Effector memory CD8-positive, alpha-beta T cell (primary cell): ENCODE measurements around the gene PRSS8.

Experiments used
- ATAC-seq: fragments of 150-1000 bp; cut with Tn5 transposase; replicated peaks from 2 replicates; pipeline ENCODE4 v1.10.0; 2021; ENCODE audit warnings: mild to moderate bottlenecking, moderate library complexity
- DNase-seq, 3 experiments: peaks; one replicate each; pipeline ENCODE4 v3.0.0; 2021
- H3K27ac Mint-ChIP-seq, 2 donors: one replicate each; pipeline ENCODE4 v1.8.0; 2022; ENCODE audit warnings: mild to moderate bottlenecking in 2 of 2, mixed read lengths in 2 of 2, moderate library complexity in 2 of 2
- H3K27me3 Mint-ChIP-seq, 2 donors: one replicate each; pipeline ENCODE4 v1.8.0; 2022; ENCODE audit warnings: mixed read lengths in 2 of 2
- H3K36me3 Mint-ChIP-seq: one replicate; pipeline ENCODE4 v1.8.0; 2022; ENCODE audit warnings: mild to moderate bottlenecking, moderate library complexity, mixed read lengths; ENCODE audit not compliant: insufficient read depth
- H3K4me1 Mint-ChIP-seq, 2 donors: one replicate each; pipeline ENCODE4 v1.8.0; 2022; ENCODE audit warnings: low read depth in 2 of 2, mixed read lengths in 2 of 2
- H3K4me3 Mint-ChIP-seq, 2 donors: one replicate each; pipeline ENCODE4 v1.8.0; 2022; ENCODE audit warnings: mild to moderate bottlenecking in 2 of 2, mixed read lengths in 2 of 2, moderate library complexity in 2 of 2
- H3K9me3 Mint-ChIP-seq, 2 donors: one replicate each; pipeline ENCODE4 v1.8.0; 2022; ENCODE audit warnings: mixed read lengths in 2 of 2

The PRSS8 gene

GRCh38 chr16:31094088-31094423 is 41.5 kb downstream of the PRSS8 start:
- no peaks in the 10 kb centered on the region for H3K27me3 Mint-ChIP-seq
- peaks cover 40% of the 10 kb centered on the region for H3K36me3 Mint-ChIP-seq
- DNase-seq (no peak), ATAC-seq (no peak)
- peak overlapping the region; percentile 39 to 87 for H3K27ac Mint-ChIP-seq
- H3K9me3 Mint-ChIP-seq: no peaks in the 10 kb centered on the region
- peaks cover 18 to 23% of the 10 kb centered on the region in 2 donors for H3K4me1 Mint-ChIP-seq
- H3K4me3 Mint-ChIP-seq: peak overlapping the region; percentile 86 to 98

GRCh38 chr16:31093132-31093703 is 42.3 kb downstream of the PRSS8 start:
- Mint-ChIP-seq H3K9me3 (no peaks in the 10 kb centered on the region), H3K4me3 (peak overlapping the region; percentile 10 to 98), H3K27ac (no peak overlapping the region), H3K36me3 (peaks cover 39% of the 10 kb centered on the region), H3K27me3 (no peaks in the 10 kb centered on the region), H3K4me1 (peaks cover 18 to 23% of the 10 kb centered on the region in 2 donors)
- DNase-seq (no peak), ATAC-seq (no peak)

GRCh38 chr16:31092330-31092729 is 43.2 kb downstream of the PRSS8 start:
- H3K4me3 Mint-ChIP-seq: peak overlapping the region; percentile 41 to 98
- H3K27me3 Mint-ChIP-seq: no peaks in the 10 kb centered on the region
- no peaks in the 10 kb centered on the region for H3K9me3 Mint-ChIP-seq
- no peak for ATAC-seq
- no peak overlapping the region for H3K27ac Mint-ChIP-seq
- no peak for DNase-seq
- H3K36me3 Mint-ChIP-seq: peaks cover 37% of the 10 kb centered on the region
- H3K4me1 Mint-ChIP-seq: peaks cover 18 to 23% of the 10 kb centered on the region in 2 donors

GRCh38 chr16:31090540-31090939 is 45.0 kb downstream of the PRSS8 start:
- Mint-ChIP-seq H3K4me1 (peaks cover 15 to 25% of the 10 kb centered on the region in 2 donors), H3K9me3 (no peaks in the 10 kb centered on the region), H3K27ac (no peak overlapping the region), H3K4me3 (no peak overlapping the region), H3K27me3 (no peaks in the 10 kb centered on the region), H3K36me3 (peaks cover 39% of the 10 kb centered on the region)
- DNase-seq (no peak), ATAC-seq (no peak)

- Mint-ChIP-seq H3K36me3 (peaks cover 25% of the 10 kb centered on the region), H3K4me3 (no peak overlapping the region)
These were observed 46.3 kb downstream of the PRSS8 start for GRCh38 chr16:31089199-31089598.

GRCh38 chr16:31088459-31089183 is 46.9 kb downstream of the PRSS8 start, which contains the start of gene PRSS53:
TSS of gene PRSS53 (minus strand) at chr16:31088943. CDS start at chr16:31088809, 134 bp downstream.
- peaks cover 9 to 17% of the 10 kb centered on the region in 2 donors for H3K4me1 Mint-ChIP-seq
- ATAC-seq: no peak
- H3K27me3 Mint-ChIP-seq: no peaks in the 10 kb centered on the region
- H3K9me3 Mint-ChIP-seq: no peaks in the 10 kb centered on the region
- no peak within 1 kb of the TSS for H3K4me3 Mint-ChIP-seq
- no peak for DNase-seq
- peaks cover 21% of the 10 kb centered on the region for H3K36me3 Mint-ChIP-seq
- peak within 1 kb of the TSS in 1 of 2 donors; percentile 32 for H3K27ac Mint-ChIP-seq

More at GRCh38 chr16:31089199-31089598, 46.3 kb downstream of the PRSS8 start:
- Mint-ChIP-seq H3K4me1 (peaks cover 14 to 20% of the 10 kb centered on the region in 2 donors), H3K27ac (peak overlapping the region in 1 of 2 donors; percentile 32), H3K9me3 (no peaks in the 10 kb centered on the region), H3K27me3 (no peaks in the 10 kb centered on the region)
- ATAC-seq (no peak), DNase-seq (no peak)

GRCh38 chr16:31087971-31088370 is 47.6 kb downstream of the PRSS8 start:
- DNase-seq (no peak), ATAC-seq (no peak)
- Mint-ChIP-seq H3K36me3 (peaks cover 19% of the 10 kb centered on the region), H3K27me3 (no peaks in the 10 kb centered on the region), H3K4me1 (peaks cover 6 to 17% of the 10 kb centered on the region in 2 donors), H3K9me3 (no peaks in the 10 kb centered on the region), H3K27ac (no peak overlapping the region), H3K4me3 (no peak overlapping the region)

GRCh38 chr16:31087481-31087880 is 48.0 kb downstream of the PRSS8 start:
- Mint-ChIP-seq H3K27me3 (no peaks in the 10 kb centered on the region), H3K9me3 (no peaks in the 10 kb centered on the region), H3K36me3 (peaks cover 15% of the 10 kb centered on the region), H3K4me1 (peaks cover 6 to 15% of the 10 kb centered on the region in 2 donors), H3K27ac (no peak overlapping the region), H3K4me3 (no peak overlapping the region)
- DNase-seq (no peak), ATAC-seq (no peak)

GRCh38 chr16:31086629-31086906 is 49.0 kb downstream of the PRSS8 start:
- Mint-ChIP-seq H3K27me3 (no peaks in the 10 kb centered on the region), H3K9me3 (no peaks in the 10 kb centered on the region), H3K4me1 (peaks cover 11 to 18% of the 10 kb centered on the region in 2 donors), H3K27ac (peak overlapping the region in 1 of 2 donors; percentile 55), H3K36me3 (peaks cover 14% of the 10 kb centered on the region), H3K4me3 (no peak overlapping the region)
- ATAC-seq (no peak), DNase-seq (no peak)

- Mint-ChIP-seq H3K27me3 (no peaks in the 10 kb centered on the region), H3K4me1 (peaks cover 11 to 18% of the 10 kb centered on the region in 2 donors), H3K27ac (peak overlapping the region in 1 of 2 donors; percentile 55), H3K9me3 (no peaks in the 10 kb centered on the region), H3K36me3 (peaks cover 17% of the 10 kb centered on the region), H3K4me3 (no peak overlapping the region)
- DNase-seq: no peak
- ATAC-seq: no peak
These were observed 49.5 kb downstream of the PRSS8 start for GRCh38 chr16:31085873-31086628.

GRCh38 chr16:31085411-31085810 is 50.1 kb downstream of the PRSS8 start:
- DNase-seq: no peak
- no peaks in the 10 kb centered on the region for H3K9me3 Mint-ChIP-seq
- H3K36me3 Mint-ChIP-seq: peaks cover 20% of the 10 kb centered on the region
- ATAC-seq: no peak
- H3K4me3 Mint-ChIP-seq: no peak overlapping the region
- no peaks in the 10 kb centered on the region for H3K27me3 Mint-ChIP-seq
- peaks cover 12 to 19% of the 10 kb centered on the region in 2 donors for H3K4me1 Mint-ChIP-seq
- peak overlapping the region; percentile 23 to 51 for H3K27ac Mint-ChIP-seq

- DNase-seq (no peak), ATAC-seq (no peak)
- H3K4me1 Mint-ChIP-seq: peaks cover 14 to 22% of the 10 kb centered on the region in 2 donors
- no peaks in the 10 kb centered on the region for H3K27me3 Mint-ChIP-seq
- H3K27ac Mint-ChIP-seq: peak overlapping the region; percentile 23 to 51
- no peaks in the 10 kb centered on the region for H3K9me3 Mint-ChIP-seq
- no peak overlapping the region for H3K4me3 Mint-ChIP-seq
- H3K36me3 Mint-ChIP-seq: peaks cover 24% of the 10 kb centered on the region
These were observed 50.8 kb downstream of the PRSS8 start for GRCh38 chr16:31084584-31085302.

- peaks cover 27% of the 10 kb centered on the region for H3K36me3 Mint-ChIP-seq
- no peak for DNase-seq
These were observed 51.5 kb downstream of the PRSS8 start for GRCh38 chr16:31083981-31084380.

More at GRCh38 chr16:31083981-31084380, 51.5 kb downstream of the PRSS8 start:
- no peaks in the 10 kb centered on the region for H3K27me3 Mint-ChIP-seq
- no peak for ATAC-seq
- peaks cover 15 to 27% of the 10 kb centered on the region in 2 donors for H3K4me1 Mint-ChIP-seq
- H3K27ac Mint-ChIP-seq: no peak overlapping the region
- no peak overlapping the region for H3K4me3 Mint-ChIP-seq
- H3K9me3 Mint-ChIP-seq: no peaks in the 10 kb centered on the region
